Measurements from ENCODE around the gene TRIM13.
"Not testable (repeated sequence)": the region's sequence is repeated elsewhere in the genome, so short reads cannot be mapped to it uniquely, and the experiment has no call there.

TRIM13 gene

GRCh38 chr13:50033725-50034124 lies 36.9 kb downstream of the TRIM13 start:
- no peak for DNase-seq (ENCODE audit: extremely low read depth, low read depth)
- TF ChIP-seq CTCF (IDR thresholded peaks at IDR 0.05; ENCODE audit: low read depth, low read length): no peak

GRCh38 chr13:50037788-50038187 lies 40.9 kb downstream of the TRIM13 start:
- no peak for TF ChIP-seq CTCF (IDR thresholded peaks at IDR 0.05; ENCODE audit: low read depth, low read length)

GRCh38 chr13:50038266-50038665 lies 41.4 kb downstream of the TRIM13 start:
- no peak for DNase-seq (ENCODE audit: extremely low read depth, low read depth)
- TF ChIP-seq CTCF (IDR thresholded peaks at IDR 0.05; ENCODE audit: low read depth, low read length): no peak

More at GRCh38 chr13:50037788-50038187, 40.9 kb downstream of the TRIM13 start:
- no peak for DNase-seq (ENCODE audit: extremely low read depth, low read depth)

DNA sequence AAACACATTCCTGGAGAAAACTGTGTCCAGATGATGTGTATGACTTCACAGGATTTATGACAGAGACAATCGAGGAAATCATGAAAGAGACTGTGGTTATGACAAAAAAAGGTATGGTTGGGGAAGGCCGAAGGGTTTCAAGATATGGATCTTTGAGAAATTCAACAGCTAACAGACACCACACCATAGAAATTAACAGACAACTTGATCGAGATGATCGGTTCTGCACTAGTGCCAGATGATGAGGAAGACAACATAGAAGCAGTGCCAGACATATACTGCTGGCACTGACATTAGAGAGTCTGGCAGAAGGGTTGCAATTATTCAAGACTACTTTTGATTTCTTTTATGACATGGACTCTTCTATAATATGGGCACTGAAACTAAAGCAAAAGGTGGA lies 55.6 kb downstream of the TRIM13 start:
- no peak for TF ChIP-seq CTCF (IDR thresholded peaks at IDR 0.05; ENCODE audit: low read depth, low read length)
- no peak for DNase-seq (ENCODE audit: extremely low read depth, low read depth)

- DNase-seq (ENCODE audit: extremely low read depth, low read depth): no peak
- TF ChIP-seq CTCF (IDR thresholded peaks at IDR 0.05; ENCODE audit: low read depth, low read length): no peak
Observed at GRCh38 chr13:50053844-50054243, 57.0 kb downstream of the TRIM13 start.

DNA sequence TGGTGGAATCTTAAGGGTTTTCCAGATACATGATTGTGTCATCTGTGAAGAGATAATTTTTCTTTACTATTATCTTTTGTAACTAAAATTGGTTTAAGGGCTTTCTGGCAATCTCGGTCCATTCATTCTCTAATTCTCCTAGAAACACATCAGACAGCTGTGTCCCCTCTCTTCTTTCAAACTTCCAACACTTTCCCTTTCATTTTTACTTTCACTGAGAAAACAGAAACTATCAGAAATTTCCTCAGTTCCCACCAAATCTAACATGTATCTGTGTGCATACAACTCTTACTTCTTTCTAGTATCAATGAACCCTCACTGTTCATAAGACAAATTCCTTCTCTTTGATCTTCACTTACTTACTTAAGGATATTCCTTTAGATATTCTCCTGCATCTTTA lies 58.6 kb downstream of the TRIM13 start:
- no peak for TF ChIP-seq CTCF (IDR thresholded peaks at IDR 0.05; ENCODE audit: low read depth, low read length)
- no peak for DNase-seq (ENCODE audit: extremely low read depth, low read depth)

DNA sequence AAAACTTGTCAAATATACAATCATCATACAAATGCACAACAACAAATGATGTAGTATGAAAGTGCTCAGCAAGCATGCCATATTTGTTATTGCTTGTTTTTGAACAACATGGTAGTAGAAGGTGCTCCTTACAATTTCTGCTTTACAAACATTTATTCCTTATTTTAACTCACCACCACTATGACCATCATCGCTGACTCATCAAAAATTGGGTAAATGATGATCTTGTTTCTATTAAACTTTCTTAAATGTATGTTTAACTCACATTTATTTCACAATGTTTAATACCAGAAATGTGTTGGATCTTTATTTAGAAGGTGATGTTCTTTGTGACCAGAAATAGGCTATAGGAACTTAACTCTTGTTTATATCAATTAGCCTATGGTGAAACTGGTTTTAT lies 63.9 kb downstream of the TRIM13 start:
- DNase-seq (ENCODE audit: extremely low read depth, low read depth): no peak
- TF ChIP-seq CTCF (IDR thresholded peaks at IDR 0.05; ENCODE audit: low read depth, low read length): no peak

DNA sequence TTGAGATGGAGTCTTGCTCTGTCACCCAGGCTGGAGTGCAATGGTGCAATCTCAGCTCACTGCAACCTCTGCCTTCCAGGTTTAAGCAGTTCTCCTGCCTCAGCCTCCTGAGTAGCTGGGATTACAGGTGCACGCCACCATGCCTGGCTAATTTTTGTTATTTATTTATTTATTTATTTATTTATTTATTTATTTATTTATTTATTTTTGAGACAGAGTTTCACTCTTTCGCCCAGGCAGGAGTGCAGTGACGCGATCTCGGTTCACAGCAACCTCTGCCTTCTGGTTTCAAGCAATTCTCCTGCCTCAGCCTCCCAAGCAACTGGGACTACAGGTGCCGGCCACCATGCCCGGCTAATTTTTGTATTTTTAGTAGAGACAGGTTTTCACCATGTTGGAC lies 65.5 kb downstream of the TRIM13 start:
- not testable (repeated sequence) for DNase-seq (ENCODE audit: extremely low read depth, low read depth)
